Vagina (tissue), 2 donors: ENCODE measurements around the gene DYNLT3.

Experiments
- CTCF ChIP-seq, 3 experiments: fragments of 450-650 bp in 2 of 3; fragments of 200-600 bp in 1 of 3; sonication (generic) in 1 of 3; IDR thresholded peaks; one replicate each; pipeline ENCODE4 v1.5.1; 2017 to 2019; ENCODE audit warnings: antibody characterized with exemption in 3 of 3, mild to moderate bottlenecking in 2 of 3, moderate library complexity in 2 of 3
- POLR2A ChIP-seq, 2 donors: fragments of 450-650 bp; IDR thresholded peaks; one replicate each; pipeline ENCODE4 v1.6.1; 2017; ENCODE audit warnings: antibody characterized with exemption in 2 of 2, mild to moderate bottlenecking in 2 of 2, moderate library complexity in 2 of 2
- POLR2AphosphoS5 ChIP-seq, 2 donors: sonication (generic); formaldehyde crosslinking; IDR thresholded peaks; one replicate each; pipeline ENCODE4 v1.9.0; 2017; ENCODE audit warnings: antibody characterized with exemption in 2 of 2, mild to moderate bottlenecking in 2 of 2, low read depth in 1 of 2; ENCODE audit not compliant: insufficient read depth in 1 of 2

- TF ChIP-seq POLR2A (IDR thresholded peaks at IDR 0.05) (no peak), CTCF (IDR thresholded peaks at IDR 0.05) (no peak), POLR2AphosphoS5 (IDR thresholded peaks at IDR 0.05; ENCODE audit: insufficient read depth in 1 of 2, low read depth in 1 of 2) (no peak)
These were observed 40.0 kb upstream of the DYNLT3 start for GRCh38 chrX:37887347-37887746.
